Osteocyte (in vitro differentiated cells): Measurements from ENCODE around the gene HIPK4. TPM values are rescaled to one million over a fixed set of nuclear protein-coding genes. Genes with fewer than 3 reads are reported as not detected.

Source experiments
- DNase-seq: peaks from one replicate; pipeline ENCODE4 v3.0.0; 2021; ENCODE audit warnings: mixed read lengths; ENCODE audit not compliant: unreplicated experiment; ENCODE audit errors: extremely low spot score
- H3K27ac Mint-ChIP-seq: one replicate; pipeline ENCODE4 v1.8.0; 2021; ENCODE audit warnings: mild to moderate bottlenecking, mixed read lengths; ENCODE audit not compliant: unreplicated experiment
- H3K27me3 Mint-ChIP-seq: one replicate; pipeline ENCODE4 v1.8.0; 2021; ENCODE audit warnings: mixed read lengths; ENCODE audit not compliant: unreplicated experiment
- H3K36me3 Mint-ChIP-seq: one replicate; pipeline ENCODE4 v1.8.0; 2021; ENCODE audit warnings: mixed read lengths; ENCODE audit not compliant: unreplicated experiment
- H3K4me1 Mint-ChIP-seq: one replicate; pipeline ENCODE4 v1.8.0; 2021; ENCODE audit warnings: mixed read lengths; ENCODE audit not compliant: unreplicated experiment
- H3K4me3 Mint-ChIP-seq: one replicate; pipeline ENCODE4 v1.8.0; 2021; ENCODE audit warnings: mild to moderate bottlenecking, moderate library complexity, mixed read lengths; ENCODE audit not compliant: unreplicated experiment
- H3K9me3 Mint-ChIP-seq: one replicate; pipeline ENCODE4 v1.8.0; 2021; ENCODE audit warnings: mixed read lengths; ENCODE audit not compliant: unreplicated experiment
- CTCF ChIP-seq: fragments of 200-600 bp; sonication (generic); IDR thresholded peaks from 2 replicates; pipeline ENCODE4 v1.5.0; 2021; ENCODE audit warnings: antibody characterized with exemption, mild to moderate bottlenecking, moderate library complexity
- total RNA-seq: library from RNA; stranded (reverse); gene quantifications from 2 replicates; pipeline ENCODE4 v1.2.1, GENCODE V29; 2021

HIPK4 gene
- total RNA-seq, 1 donor from 2014 or later, result 0.21 TPM

- no peak overlapping the region for H3K27ac Mint-ChIP-seq
- no peak for TF ChIP-seq CTCF
- no peaks in the 10 kb centered on the region for H3K4me1 Mint-ChIP-seq
- no peak for DNase-seq
- no peaks in the 10 kb centered on the region for H3K9me3 Mint-ChIP-seq
- peaks cover 9% of the 10 kb centered on the region for H3K36me3 Mint-ChIP-seq
- no peak overlapping the region for H3K4me3 Mint-ChIP-seq
- no peaks in the 10 kb centered on the region for H3K27me3 Mint-ChIP-seq
Measured at GRCh38 chr19:40394816-40395210, 4.8 kb upstream of the HIPK4 start.

GRCh38 chr19:40393894-40394815, 4.2 kb upstream of the HIPK4 start:
- H3K4me3 Mint-ChIP-seq, result no peak overlapping the region
- H3K9me3 Mint-ChIP-seq, result no peaks in the 10 kb centered on the region
- H3K4me1 Mint-ChIP-seq, result no peaks in the 10 kb centered on the region
- no peaks in the 10 kb centered on the region for H3K27me3 Mint-ChIP-seq
- no peak for TF ChIP-seq CTCF
- H3K27ac Mint-ChIP-seq, result no peak overlapping the region
- peaks cover 5% of the 10 kb centered on the region for H3K36me3 Mint-ChIP-seq
- DNase-seq, result no peak

GRCh38 chr19:40392894-40393517, 3.0 kb upstream of the HIPK4 start:
- H3K4me3 Mint-ChIP-seq, result no peak overlapping the region
- no peak for DNase-seq
- H3K27ac Mint-ChIP-seq, result no peak overlapping the region
- no peak for TF ChIP-seq CTCF
- no peaks in the 10 kb centered on the region for H3K9me3 Mint-ChIP-seq
- H3K4me1 Mint-ChIP-seq, result no peaks in the 10 kb centered on the region
- H3K27me3 Mint-ChIP-seq, result no peaks in the 10 kb centered on the region
- peaks cover 5% of the 10 kb centered on the region for H3K36me3 Mint-ChIP-seq

- no peak overlapping the region for H3K27ac Mint-ChIP-seq
- H3K4me1 Mint-ChIP-seq, result no peaks in the 10 kb centered on the region
- no peaks in the 10 kb centered on the region for H3K27me3 Mint-ChIP-seq
- no peak overlapping the region for H3K4me3 Mint-ChIP-seq
- no peaks in the 10 kb centered on the region for H3K9me3 Mint-ChIP-seq
- no peak for TF ChIP-seq CTCF
- no peak for DNase-seq
- H3K36me3 Mint-ChIP-seq, result peaks cover 5% of the 10 kb centered on the region
Measured at GRCh38 chr19:40392123-40392522, 2.1 kb upstream of the HIPK4 start.

GRCh38 chr19:40389404-40390083, 437 bp downstream of the HIPK4 start:
- DNase-seq, result no peak
- Mint-ChIP-seq H3K27me3 (no peaks in the 10 kb centered on the region), H3K4me3 (no peak overlapping the region), H3K4me1 (no peaks in the 10 kb centered on the region), H3K27ac (no peak overlapping the region), H3K9me3 (no peaks in the 10 kb centered on the region), H3K36me3 (no peaks in the 10 kb centered on the region)
- TF ChIP-seq CTCF, result no peak
